GM04504 (cell line): ENCODE data around the gene SLC25A25.

Source experiments
- DNase-seq: peaks from one replicate; pipeline ENCODE4 v3.0.0-alpha.2; 2012; ENCODE audit warnings: low read depth

The SLC25A25 gene

GRCh38 chr9:128145536-128145935 lies 77.5 kb downstream of the SLC25A25 start:
- no peak for DNase-seq

GRCh38 chr9:128145951-128146351 lies 77.9 kb downstream of the SLC25A25 start:
- DNase-seq: no peak

DNA sequence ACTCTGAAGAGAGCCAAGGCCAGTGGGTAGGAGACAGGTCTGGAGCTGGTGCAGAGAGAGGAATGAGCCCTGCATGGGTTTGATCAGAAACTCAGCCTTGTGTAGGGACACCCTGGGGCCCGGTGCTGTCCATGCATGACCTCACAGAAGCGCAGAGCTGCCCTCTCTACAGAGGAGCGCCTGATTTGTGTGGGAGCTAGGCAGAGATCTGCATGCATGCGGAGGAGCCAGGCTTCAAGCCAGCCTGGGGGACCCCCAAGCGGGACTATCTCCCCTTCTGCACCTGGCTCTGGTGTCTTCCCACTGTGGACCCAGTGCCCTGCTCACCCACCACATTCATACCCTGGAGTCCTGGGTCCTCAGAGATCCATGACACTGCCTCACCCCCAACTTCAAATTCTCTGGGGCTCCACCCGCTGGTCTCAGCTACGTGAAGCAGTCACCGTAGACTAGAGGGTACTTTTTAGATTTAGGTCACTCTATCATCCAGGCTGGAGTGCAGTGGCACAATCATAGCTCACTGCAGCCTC lies 78.6 kb downstream of the SLC25A25 start:
- no peak for DNase-seq

DNA sequence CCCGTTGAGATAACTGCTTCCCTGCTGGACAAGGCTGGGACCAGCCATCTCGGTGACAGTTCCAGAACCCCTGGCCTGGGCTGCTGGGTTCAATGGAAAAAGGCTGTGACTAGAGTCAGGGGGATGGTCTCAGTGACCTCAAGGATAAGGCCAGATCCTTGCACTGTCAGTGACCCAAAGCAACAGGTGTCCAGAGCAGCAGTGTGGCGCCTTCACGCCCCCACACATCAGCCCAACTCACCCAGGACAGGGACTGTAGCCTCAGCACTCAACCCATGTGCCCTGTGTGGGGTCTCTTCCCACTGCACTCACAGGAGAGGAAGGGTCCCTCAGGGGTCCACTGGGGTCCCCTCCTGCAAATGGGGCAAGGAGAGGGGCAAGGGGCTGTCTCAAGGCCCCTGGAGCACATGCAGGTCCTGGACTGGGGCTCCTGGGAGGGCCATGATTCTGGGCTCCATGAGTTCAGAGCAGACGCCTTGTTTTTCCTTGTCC lies 80.5 kb downstream of the SLC25A25 start:
- DNase-seq: no peak

- no peak for DNase-seq
Observed at GRCh38 chr9:128149001-128149701, 81.1 kb downstream of the SLC25A25 start, which contains the start of gene LCN2. Gene LCN2 (plus strand): TSS chr9:128149453. CDS start chr9:128149526, 73 bp downstream.

DNA sequence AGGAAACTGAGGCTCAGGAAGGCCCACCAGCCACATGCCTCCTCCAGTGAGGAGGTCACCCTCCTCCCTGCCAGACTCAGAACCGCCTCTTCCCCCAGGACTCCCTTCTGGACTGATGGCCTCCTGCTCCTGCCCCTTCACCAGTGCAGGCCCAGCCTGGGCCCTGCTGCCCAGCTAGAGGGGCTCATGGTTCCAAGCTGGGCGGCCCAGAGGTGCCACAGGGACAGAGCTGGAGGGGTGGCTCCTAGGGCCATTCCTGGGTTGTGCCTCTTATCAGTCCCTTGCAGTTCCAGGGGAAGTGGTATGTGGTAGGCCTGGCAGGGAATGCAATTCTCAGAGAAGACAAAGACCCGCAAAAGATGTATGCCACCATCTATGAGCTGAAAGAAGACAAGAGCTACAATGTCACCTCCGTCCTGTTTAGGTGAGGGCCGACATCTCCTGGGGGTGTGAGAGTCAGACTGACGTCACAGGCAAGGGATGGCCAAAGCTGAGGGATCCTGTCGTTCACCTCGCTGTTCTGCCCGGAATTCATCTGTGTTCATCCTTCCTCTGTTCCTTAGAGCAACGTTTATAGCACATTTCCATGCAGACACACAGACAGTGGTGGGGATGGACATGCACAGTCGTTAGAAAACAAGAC lies 82.0 kb downstream of the SLC25A25 start:
- no peak for DNase-seq

- no peak for DNase-seq
Observed at GRCh38 chr9:128150594-128151308, 82.7 kb downstream of the SLC25A25 start.

- DNase-seq: no peak
Observed at GRCh38 chr9:128151309-128152132, 83.5 kb downstream of the SLC25A25 start.

- no peak for DNase-seq
Observed at GRCh38 chr9:128152133-128153059, 84.4 kb downstream of the SLC25A25 start.

GRCh38 chr9:128153060-128153946 lies 85.3 kb downstream of the SLC25A25 start:
- DNase-seq: no peak

DNA sequence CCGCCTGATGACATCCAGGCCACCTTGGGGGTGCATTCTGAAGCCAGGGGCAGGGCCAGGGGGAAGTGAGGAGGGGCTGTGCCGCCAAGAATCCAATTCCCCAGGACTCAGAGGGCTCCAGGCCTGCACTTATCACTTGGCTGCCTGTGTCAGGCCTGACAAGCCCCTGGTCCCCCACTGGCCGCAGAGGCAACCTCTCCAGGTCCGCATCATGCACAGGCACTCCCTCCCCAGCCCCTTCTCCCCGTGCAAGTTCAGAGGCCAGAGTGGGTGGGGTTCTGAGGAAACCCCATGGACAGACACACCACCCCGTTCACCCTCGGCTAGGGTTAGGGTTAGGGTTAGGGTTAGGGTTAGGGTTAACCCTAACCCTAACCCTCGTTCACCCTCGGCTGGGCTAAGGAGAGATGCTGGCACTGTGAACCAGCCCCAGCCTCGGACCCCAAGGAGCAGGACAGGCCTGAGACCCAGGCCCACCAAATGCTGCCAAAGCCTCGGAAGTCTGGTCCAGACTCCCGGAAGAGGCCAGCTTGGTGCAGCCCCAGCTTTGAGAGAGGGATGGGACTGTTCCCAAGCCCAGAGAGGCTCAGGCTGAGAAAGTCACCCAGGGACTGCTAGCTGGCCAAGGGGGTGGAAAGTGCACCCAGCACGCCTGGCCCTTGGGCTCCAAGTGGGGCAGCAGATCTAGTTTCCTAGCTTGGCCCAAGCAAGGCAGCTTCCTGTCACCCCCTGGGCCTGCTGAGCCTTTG lies 86.1 kb downstream of the SLC25A25 start:
- DNase-seq: no peak

GRCh38 chr9:128155736-128156500 lies 87.9 kb downstream of the SLC25A25 start:
- DNase-seq: no peak
